ENCODE data around the gene DHRS3. TPM values are rescaled to one million over a fixed set of nuclear protein-coding genes. Genes with fewer than 3 reads are reported as not detected.

The DHRS3 gene
- total and polyA plus RNA-seq, 10 of the 15 experiments (the other 5 are each of a cell fraction or from before 2014, with no cell fraction given): 0.23 to 29.7 (median 1.2) TPM

GRCh38 chr1:12617901-12618660 lies at the start of gene DHRS3 (continued):
- TF ChIP-seq ZBTB40 (IDR thresholded peaks at IDR 0.05; ENCODE audit: borderline replicate concordance) (no peak), BCL11A (IDR thresholded peaks at IDR 0.05; ENCODE audit: low read depth, low read length) (no peak), BCL3 (IDR thresholded peaks at IDR 0.05; ENCODE audit: borderline replicate concordance, insufficient read depth, low read depth, low read length, poor library complexity, severe bottlenecking) (no peak), ZNF207 (IDR thresholded peaks at IDR 0.05; ENCODE audit: borderline replicate concordance) (no peak), RUNX3 (IDR thresholded peaks at IDR 0.05; ENCODE audit: low read length) (no peak), EED (IDR thresholded peaks at IDR 0.05; ENCODE audit: low read depth) (no peak), ZBTB11 (CRISPR knock-in tag; IDR thresholded peaks at IDR 0.05) (no peak), JUNB (IDR thresholded peaks at IDR 0.05) (no peak), PAX8 (IDR thresholded peaks at IDR 0.05) (no peak), TCF3 (IDR thresholded peaks at IDR 0.05; ENCODE audit: borderline replicate concordance, insufficient read depth, low read depth, low read length) (0 out of 2 replicates have a peak, but pooled peaks have one; percentile 5), MYC (IDR thresholded peaks at IDR 0.05; ENCODE audit: insufficient read depth, insufficient read length, insufficient replicate concordance, low read length, severe bottlenecking) (no peak), TBL1XR1 (IDR thresholded peaks at IDR 0.05; ENCODE audit: low read depth, low read length) (no peak), SKIL (IDR thresholded peaks at IDR 0.05; ENCODE audit: low read depth, poor library complexity, severe bottlenecking) (no peak), MTA3 (IDR thresholded peaks at IDR 0.05; ENCODE audit: borderline replicate concordance, low read length) (no peak), ZBTB33 (IDR thresholded peaks at IDR 0.05) (no peak), ZNF217 (IDR thresholded peaks at IDR 0.05) (no peak)
